BJ (cell line): ENCODE data around the gene SPEM2. TPM values are rescaled to one million over a fixed set of nuclear protein-coding genes. Genes with fewer than 3 reads are reported as not detected.

Source experiments
- CTCF ChIA-PET: fragments of 350-600 bp; formaldehyde crosslinking; extraction: SDS; loops from one replicate; lab custom pipeline; 2021; ENCODE audit warnings: antibody characterized with exemption, inconsistent platforms; lab: Yijun Ruan, JAX
- POLR2A ChIA-PET: fragments of 300-600 bp; sonication (Branson Sonifier 250); formaldehyde crosslinking; extraction: SDS; loops from one replicate; lab custom pipeline; 2021; ENCODE audit warnings: antibody characterized with exemption; lab: Charles Lee
- DNase-seq: peaks from one replicate; pipeline ENCODE4 v3.0.0-alpha.2; 2011; ENCODE audit warnings: low read depth
- H3K27me3 ChIP-seq: 2 replicates; pipeline ENCODE4 v1.6.0; 2011; ENCODE audit warnings: low read length; ENCODE audit not compliant: control insufficient read depth, insufficient read depth
- H3K36me3 ChIP-seq: 2 replicates; pipeline ENCODE4 v1.5.1; 2011; ENCODE audit warnings: low read length; ENCODE audit not compliant: control insufficient read depth, insufficient read depth
- H3K4me3 ChIP-seq: 2 replicates; pipeline ENCODE4 v1.5.1; 2011; ENCODE audit warnings: low read depth, mild to moderate bottlenecking, control low read depth, low read length
- polyA plus RNA-seq: library from polyadenylated mRNA; depleted of rRNA; stranded (reverse); fragments of >200 nt; gene quantifications from 2 replicates; pipeline ENCODE4 v1.2.3, GENCODE V29; 2011
- TF ChIP-seq, protein P1 (sequence below): IDR thresholded peaks from 2 replicates; pipeline ENCODE4 v1.5.1; 2011; ENCODE audit warnings: low read depth, mild to moderate bottlenecking, control low read depth, inconsistent platforms, low read length, moderate library complexity; ENCODE audit not compliant: insufficient read depth

SPEM2 gene
- polyA plus RNA-seq, 1 experiment = not detected

DNA sequence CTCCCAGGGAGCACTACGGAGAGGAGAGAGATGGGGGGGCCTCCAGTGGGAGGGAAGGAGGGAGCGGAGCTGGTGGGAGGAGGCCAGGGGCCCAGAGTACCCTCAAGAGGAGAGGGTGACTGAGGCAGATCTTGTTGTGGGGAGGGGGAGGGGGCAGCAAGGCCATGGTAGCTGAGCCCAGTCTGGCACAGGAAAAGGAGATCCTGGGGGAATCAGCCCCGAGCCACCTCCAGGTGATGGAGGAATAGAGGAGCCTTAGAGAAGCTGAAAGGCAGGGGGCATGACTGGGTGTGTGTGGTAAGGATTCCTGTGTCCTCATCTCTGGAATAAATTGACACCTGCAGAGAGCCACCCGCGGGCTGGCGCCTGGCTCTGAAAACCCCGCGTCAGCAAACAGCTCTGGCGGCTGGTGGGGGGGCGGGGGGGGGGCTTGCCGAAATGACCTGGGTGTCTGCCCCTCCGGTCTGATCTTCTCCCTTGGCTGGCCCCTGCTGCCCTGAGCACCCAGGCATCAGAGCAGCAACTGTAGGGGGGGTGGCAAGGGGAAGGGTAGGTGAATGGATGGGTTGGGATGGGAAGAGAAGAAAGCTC is 19.1 kb upstream of the SPEM2 start:
- DNase-seq = no peak
- ChIA-PET POLR2A (no interaction called here), CTCF (interaction anchor here (0.6 to 2.2 kb wide), 4 partner anchors 31 to 360 kb away, joined by 3 to 11 read pairs (median 3); no protein-coding TSS in a partner anchor)
- H3K36me3 ChIP-seq = peaks cover 11% of the 10 kb centered on the region
- TF ChIP-seq, protein P1, sequence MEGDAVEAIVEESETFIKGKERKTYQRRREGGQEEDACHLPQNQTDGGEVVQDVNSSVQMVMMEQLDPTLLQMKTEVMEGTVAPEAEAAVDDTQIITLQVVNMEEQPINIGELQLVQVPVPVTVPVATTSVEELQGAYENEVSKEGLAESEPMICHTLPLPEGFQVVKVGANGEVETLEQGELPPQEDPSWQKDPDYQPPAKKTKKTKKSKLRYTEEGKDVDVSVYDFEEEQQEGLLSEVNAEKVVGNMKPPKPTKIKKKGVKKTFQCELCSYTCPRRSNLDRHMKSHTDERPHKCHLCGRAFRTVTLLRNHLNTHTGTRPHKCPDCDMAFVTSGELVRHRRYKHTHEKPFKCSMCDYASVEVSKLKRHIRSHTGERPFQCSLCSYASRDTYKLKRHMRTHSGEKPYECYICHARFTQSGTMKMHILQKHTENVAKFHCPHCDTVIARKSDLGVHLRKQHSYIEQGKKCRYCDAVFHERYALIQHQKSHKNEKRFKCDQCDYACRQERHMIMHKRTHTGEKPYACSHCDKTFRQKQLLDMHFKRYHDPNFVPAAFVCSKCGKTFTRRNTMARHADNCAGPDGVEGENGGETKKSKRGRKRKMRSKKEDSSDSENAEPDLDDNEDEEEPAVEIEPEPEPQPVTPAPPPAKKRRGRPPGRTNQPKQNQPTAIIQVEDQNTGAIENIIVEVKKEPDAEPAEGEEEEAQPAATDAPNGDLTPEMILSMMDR = no peak
- H3K4me3 ChIP-seq = peak overlapping the region; percentile 59
- H3K27me3 ChIP-seq = no peaks in the 10 kb centered on the region

DNA sequence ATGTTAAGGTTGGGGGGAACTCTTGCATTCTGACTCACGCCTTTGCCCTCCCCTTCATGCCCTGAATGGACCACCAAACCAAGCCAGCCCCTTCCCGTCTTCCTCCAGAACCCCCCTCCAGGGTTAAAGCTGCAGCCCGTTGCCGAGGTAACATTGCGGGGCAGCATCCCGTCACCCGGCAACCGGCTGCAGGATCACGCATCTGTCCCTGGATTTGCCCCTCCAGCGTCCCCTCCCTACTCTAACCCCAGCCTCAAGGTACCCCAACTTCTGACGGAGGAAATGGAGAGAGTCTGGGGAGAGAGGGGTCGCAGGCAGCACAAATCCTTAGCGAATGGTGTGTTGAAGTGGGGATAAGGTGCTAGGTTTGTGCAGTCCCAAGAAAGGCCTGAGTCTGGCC is 18.3 kb upstream of the SPEM2 start:
- TF ChIP-seq, protein P1 = no peak
- no peak for DNase-seq
- Histone ChIP-seq H3K27me3 (no peaks in the 10 kb centered on the region), H3K36me3 (peaks cover 11% of the 10 kb centered on the region), H3K4me3 (no peak overlapping the region)
- POLR2A ChIA-PET = no interaction called here
- CTCF ChIA-PET = interaction anchor here (2.2 kb wide), 1 partner anchor 30 kb away, joined by 11 read pairs; no protein-coding TSS in a partner anchor

GRCh38 chr17:7407485-7408251 is 17.7 kb upstream of the SPEM2 start, which contains the start of gene NLGN2:
Gene NLGN2 (plus strand): TSS chr17:7407845. CDS start chr17:7408256, 411 bp downstream.
- no peaks in the 10 kb centered on the region for H3K27me3 ChIP-seq
- ChIA-PET POLR2A (no interaction called here), CTCF (interaction anchor here (2.2 kb wide), 1 partner anchor 29 kb away, joined by 11 read pairs; no protein-coding TSS in a partner anchor)
- DNase-seq = no peak
- H3K4me3 ChIP-seq = no peak within 1 kb of the TSS
- TF ChIP-seq, protein P1 = no peak
- peaks cover 11% of the 10 kb centered on the region for H3K36me3 ChIP-seq

- peaks cover 11% of the 10 kb centered on the region for H3K36me3 ChIP-seq
Measured at GRCh38 chr17:7408252-7408727, 17.1 kb upstream of the SPEM2 start.

DNA sequence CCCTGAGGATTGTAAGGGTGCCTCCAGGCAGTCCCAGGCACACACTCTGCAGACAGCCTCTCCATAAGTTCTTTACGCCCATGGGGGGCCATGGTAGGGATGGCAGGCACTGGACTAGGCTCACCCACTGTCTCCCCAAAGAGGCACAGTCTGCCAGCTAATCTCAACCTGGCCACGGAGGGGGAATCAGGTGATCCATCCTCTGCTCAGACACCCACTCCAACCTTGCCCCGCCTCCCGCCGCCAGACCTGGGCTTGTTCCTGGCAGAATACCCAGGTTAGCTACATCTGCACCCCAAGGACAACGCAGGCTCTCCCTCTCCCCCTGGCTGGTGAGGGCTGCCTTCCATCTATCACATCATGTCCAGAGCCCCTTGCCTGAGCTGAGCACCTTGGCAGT is 16.6 kb upstream of the SPEM2 start:
- POLR2A ChIA-PET = no interaction called here
- TF ChIP-seq, protein P1 = no peak
- CTCF ChIA-PET = no interaction called here
- Histone ChIP-seq H3K4me3 (no peak overlapping the region), H3K36me3 (peaks cover 11% of the 10 kb centered on the region), H3K27me3 (no peaks in the 10 kb centered on the region)
- DNase-seq = no peak

More at GRCh38 chr17:7408252-7408727, 17.1 kb upstream of the SPEM2 start:
- TF ChIP-seq, protein P1 = no peak
- H3K27me3 ChIP-seq = no peaks in the 10 kb centered on the region
- ChIA-PET POLR2A (no interaction called here), CTCF (no interaction called here)
- DNase-seq = no peak
- H3K4me3 ChIP-seq = no peak overlapping the region
